Neural progenitor cell (in vitro differentiated cells): ENCODE results near the gene C19orf33. TPM values are rescaled to one million over a fixed set of nuclear protein-coding genes. Genes with fewer than 3 reads are reported as not detected.
A peak's percentile ranks its signal among the peaks of the same experiment; 100 is the strongest.

Experiments
- DNase-seq: peaks from one replicate; pipeline ENCODE4 v3.0.0-alpha.2; 2016; ENCODE audit warnings: low spot score
- H2AFZ ChIP-seq: fragments of 200-600 bp; sonication (generic); replicated peaks from 2 replicates; pipeline ENCODE4 v1.6.1; 2016; ENCODE audit warnings: antibody characterized with exemption
- H3F3A ChIP-seq: fragments of 200-600 bp; sonication (generic); 2 replicates; pipeline ENCODE4 v1.6.1; 2016; ENCODE audit warnings: antibody characterized with exemption, low read depth
- H3K27ac ChIP-seq: fragments of 200-600 bp; sonication (generic); 2 replicates; pipeline ENCODE4 v1.5.1; 2016; ENCODE audit warnings: mild to moderate bottlenecking
- H3K27me3 ChIP-seq: fragments of 200-600 bp; sonication (generic); 2 replicates; pipeline ENCODE4 v1.6.1; 2016; ENCODE audit warnings: mild to moderate bottlenecking, moderate library complexity
- H3K36me3 ChIP-seq: fragments of 200-600 bp; sonication (generic); 2 replicates; pipeline ENCODE4 v1.5.1; 2016
- H3K4me1 ChIP-seq: fragments of 200-600 bp; sonication (generic); 2 replicates; pipeline ENCODE4 v1.6.1; 2016; ENCODE audit warnings: mixed run types
- H3K4me2 ChIP-seq: fragments of 200-600 bp; sonication (generic); 2 replicates; pipeline ENCODE4 v1.6.1; 2016
- H3K4me3 ChIP-seq: fragments of 200-600 bp; sonication (generic); 2 replicates; pipeline ENCODE4 v1.5.1; 2016
- H3K79me2 ChIP-seq: fragments of 200-600 bp; sonication (generic); 2 replicates; pipeline ENCODE4 v1.6.1; 2016; ENCODE audit warnings: low read depth
- H3K9ac ChIP-seq: fragments of 200-600 bp; sonication (generic); 2 replicates; pipeline ENCODE4 v1.6.1; 2016
- H3K9me3 ChIP-seq: fragments of 200-600 bp; sonication (generic); 2 replicates; pipeline ENCODE4 v1.5.1; 2016; ENCODE audit warnings: low read depth
- H4K20me1 ChIP-seq: fragments of 200-600 bp; sonication (generic); 2 replicates; pipeline ENCODE4 v1.6.1; 2016; ENCODE audit warnings: low read depth
- H3K27ac Mint-ChIP-seq: 3 replicates; pipeline ENCODE4 v1.8.0; 2021; ENCODE audit warnings: mixed read lengths
- H3K27me3 Mint-ChIP-seq: 2 replicates; pipeline ENCODE4 v1.8.0; 2022; ENCODE audit warnings: low read depth, mild to moderate bottlenecking, inconsistent platforms, moderate library complexity, mixed read lengths; ENCODE audit not compliant: insufficient read depth
- H3K36me3 Mint-ChIP-seq: 3 replicates; pipeline ENCODE4 v1.8.0; 2021; ENCODE audit warnings: mixed read lengths
- H3K4me1 Mint-ChIP-seq: 3 replicates; pipeline ENCODE4 v1.8.0; 2021; ENCODE audit warnings: mixed read lengths
- H3K4me3 Mint-ChIP-seq: 3 replicates; pipeline ENCODE4 v1.8.0; 2021; ENCODE audit warnings: mild to moderate bottlenecking, moderate library complexity, mixed read lengths
- H3K9me3 Mint-ChIP-seq: 3 replicates; pipeline ENCODE4 v1.8.0; 2020; ENCODE audit warnings: mixed read lengths
- EZH2 ChIP-seq: fragments of 200-600 bp; sonication (generic); IDR thresholded peaks from 2 replicates; pipeline ENCODE4 v1.6.1; 2017; ENCODE audit warnings: antibody characterized with exemption, mild to moderate bottlenecking, moderate library complexity
- EZH2phosphoT487 ChIP-seq: fragments of 200-600 bp; sonication (generic); IDR thresholded peaks from 2 replicates; pipeline ENCODE4 v1.6.1; 2017; ENCODE audit warnings: antibody characterized with exemption
- small RNA-seq: library from RNA; depleted of rRNA; stranded (forward); fragments of <200 nt; gene quantifications from one replicate; pipeline ENCODE3, GENCODE V24; 2015
- total RNA-seq: library from RNA; depleted of rRNA; stranded (reverse); fragments of >200 nt; gene quantifications from 2 replicates; pipeline ENCODE4 v1.2.3, GENCODE V29; 2015; ENCODE audit warnings: low replicate concordance
- TF ChIP-seq, protein P1 (sequence below): fragments of 200-600 bp; sonication (generic); IDR thresholded peaks from 2 replicates; pipeline ENCODE4 v1.5.1; 2017; ENCODE audit warnings: antibody characterized with exemption, mild to moderate bottlenecking

The C19orf33 gene
- total RNA-seq, 1 donor from 2014 or later: not detected

DNA sequence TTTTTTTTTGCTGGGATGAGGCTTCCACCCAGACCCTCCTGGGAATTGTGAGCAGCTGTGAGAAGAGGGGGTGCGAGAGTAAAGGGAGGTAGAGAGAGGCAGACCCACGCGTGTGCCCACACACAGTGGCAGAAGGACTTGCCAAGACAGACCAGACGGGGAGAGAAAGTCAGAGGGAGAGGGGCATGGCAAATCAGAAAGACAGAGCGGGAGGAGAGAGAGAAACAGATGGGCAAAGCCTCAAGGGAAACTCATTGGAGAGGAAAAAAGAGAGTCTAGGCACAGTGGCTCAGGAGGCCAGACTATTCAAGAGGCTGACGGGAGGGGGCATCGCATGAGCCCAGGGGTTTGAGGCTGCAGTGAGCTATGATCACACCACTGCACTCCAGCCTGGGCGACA, 48.6 kb downstream of the C19orf33 start:
- TF ChIP-seq, protein P1, sequence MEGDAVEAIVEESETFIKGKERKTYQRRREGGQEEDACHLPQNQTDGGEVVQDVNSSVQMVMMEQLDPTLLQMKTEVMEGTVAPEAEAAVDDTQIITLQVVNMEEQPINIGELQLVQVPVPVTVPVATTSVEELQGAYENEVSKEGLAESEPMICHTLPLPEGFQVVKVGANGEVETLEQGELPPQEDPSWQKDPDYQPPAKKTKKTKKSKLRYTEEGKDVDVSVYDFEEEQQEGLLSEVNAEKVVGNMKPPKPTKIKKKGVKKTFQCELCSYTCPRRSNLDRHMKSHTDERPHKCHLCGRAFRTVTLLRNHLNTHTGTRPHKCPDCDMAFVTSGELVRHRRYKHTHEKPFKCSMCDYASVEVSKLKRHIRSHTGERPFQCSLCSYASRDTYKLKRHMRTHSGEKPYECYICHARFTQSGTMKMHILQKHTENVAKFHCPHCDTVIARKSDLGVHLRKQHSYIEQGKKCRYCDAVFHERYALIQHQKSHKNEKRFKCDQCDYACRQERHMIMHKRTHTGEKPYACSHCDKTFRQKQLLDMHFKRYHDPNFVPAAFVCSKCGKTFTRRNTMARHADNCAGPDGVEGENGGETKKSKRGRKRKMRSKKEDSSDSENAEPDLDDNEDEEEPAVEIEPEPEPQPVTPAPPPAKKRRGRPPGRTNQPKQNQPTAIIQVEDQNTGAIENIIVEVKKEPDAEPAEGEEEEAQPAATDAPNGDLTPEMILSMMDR: no peak
- TF ChIP-seq EZH2phosphoT487 (no peak), EZH2 (no peak)
- H3K27ac ChIP-seq: no peak overlapping the region
- H3K36me3 Mint-ChIP-seq: no peaks in the 10 kb centered on the region

More for the DNA sequence above, 48.6 kb downstream of the C19orf33 start:
- DNase-seq: no peak
- Histone ChIP-seq H3K36me3 (no peaks in the 10 kb centered on the region), H3K4me2 (no peak overlapping the region), H3K27me3 (peaks cover 17% of the 10 kb centered on the region), H3F3A (no peaks in the 10 kb centered on the region), H3K79me2 (no peaks in the 10 kb centered on the region), H3K4me1 (no peaks in the 10 kb centered on the region), H3K9me3 (no peaks in the 10 kb centered on the region), H3K9ac (no peak overlapping the region), H4K20me1 (no peaks in the 10 kb centered on the region), H2AFZ (no peak overlapping the region), H3K4me3 (no peak overlapping the region)
- Mint-ChIP-seq H3K4me3 (no peak overlapping the region), H3K27me3 (peaks cover 9% of the 10 kb centered on the region), H3K27ac (peak overlapping the region; percentile 13), H3K4me1 (peaks cover 10% of the 10 kb centered on the region), H3K9me3 (no peaks in the 10 kb centered on the region)

Small RNAs within 50 kb of the gene (small RNA-seq; reads per million reads assigned to genes)
- not detected for gene RF00019

Other genes with a start within 250 kb of the C19orf33 start
- gene DPF1, start 80.0 kb upstream of the C19orf33 start, total RNA-seq: 3.4 and 6.5 TPM in 2 replicates
- 2.0 and 4.2 TPM in 2 replicates for gene PPP1R14A, start 47.9 kb upstream of the C19orf33 start, total RNA-seq
- gene SPINT2, start 39.7 kb upstream of the C19orf33 start, total RNA-seq: 71.0 and 177 TPM in 2 replicates
- 38.1 and 92.9 TPM in 2 replicates for gene YIF1B, start 11.7 kb downstream of the C19orf33 start, total RNA-seq
- gene KCNK6, start 15.6 kb downstream of the C19orf33 start, total RNA-seq: 0.92 and 2.5 TPM in 2 replicates
- gene CATSPERG, start 31.6 kb downstream of the C19orf33 start, total RNA-seq: 1.4 and 5.5 TPM in 2 replicates
- 119 and 196 TPM in 2 replicates for gene PSMD8, start 70.3 kb downstream of the C19orf33 start, total RNA-seq
- 1.0 TPM in 1 of 2 replicates, not detected in the other for gene GGN, start 83.8 kb downstream of the C19orf33 start, total RNA-seq
- gene SPRED3, start 84.4 kb downstream of the C19orf33 start, total RNA-seq: 0.99 and 4.6 TPM in 2 replicates
- 3.5 and 13.2 TPM in 2 replicates for gene FAM98C, start 98.8 kb downstream of the C19orf33 start, total RNA-seq
- 0.09 TPM in 1 of 2 replicates, not detected in the other for gene RASGRP4, start 122.0 kb downstream of the C19orf33 start, total RNA-seq
- 0.60 and 2.2 TPM in 2 replicates for gene RYR1, start 129.4 kb downstream of the C19orf33 start, total RNA-seq